Breast epithelium (tissue), 3 donors: ENCODE measurements around the gene MGST2.

Experiments used
- CTCF ChIP-seq, 3 donors: fragments of 450-650 bp; IDR thresholded peaks; one replicate each; pipeline ENCODE4 v1.5.1; 2016 to 2017; ENCODE audit warnings: antibody characterized with exemption in 3 of 3, mild to moderate bottlenecking in 3 of 3, moderate library complexity in 3 of 3
- POLR2AphosphoS5 ChIP-seq, 3 donors: sonication (generic); formaldehyde crosslinking; IDR thresholded peaks; one replicate each; pipeline ENCODE4 v1.6.1; 2017; ENCODE audit warnings: antibody characterized with exemption in 3 of 3

DNA sequence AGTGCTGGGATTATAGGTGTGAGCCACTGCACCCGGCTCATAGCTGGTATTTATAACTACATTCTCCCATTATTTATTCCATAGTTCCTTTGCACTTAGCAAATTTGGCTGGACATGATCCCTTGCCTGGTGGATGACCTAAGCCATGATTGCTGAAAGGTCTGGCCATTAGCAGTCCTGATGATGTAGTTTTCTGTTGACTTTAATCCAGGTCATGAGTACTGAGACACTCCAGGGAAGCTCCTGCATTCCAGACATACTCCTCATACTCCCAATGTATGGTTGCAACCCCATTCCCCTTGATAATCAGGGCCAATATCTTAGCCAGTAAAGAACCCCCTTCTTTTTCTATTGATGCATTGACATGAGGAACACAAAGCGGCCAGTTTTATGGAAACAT, 24.4 kb upstream of the MGST2 start:
- no peak for TF ChIP-seq CTCF (IDR thresholded peaks at IDR 0.05)
- TF ChIP-seq POLR2AphosphoS5 (IDR thresholded peaks at IDR 0.05): no peak
